NCI-H1417 treated with DMSO at 0.1 percent for 48 hours (cell line): ENCODE data around the gene TRAF4.

Experiments
- DNase-seq: peaks from one replicate; lab custom pipeline; 2025; lab: John Stamatoyannopoulos, UW

Gene TRAF4

GRCh38 chr17:28743243-28744103 is at the start of gene TRAF4:
TRAF4 (plus strand) TSS chr17:28744011; CDS start chr17:28744113, 102 bp downstream.
- DNase-seq: peak; percentile 39

DNA sequence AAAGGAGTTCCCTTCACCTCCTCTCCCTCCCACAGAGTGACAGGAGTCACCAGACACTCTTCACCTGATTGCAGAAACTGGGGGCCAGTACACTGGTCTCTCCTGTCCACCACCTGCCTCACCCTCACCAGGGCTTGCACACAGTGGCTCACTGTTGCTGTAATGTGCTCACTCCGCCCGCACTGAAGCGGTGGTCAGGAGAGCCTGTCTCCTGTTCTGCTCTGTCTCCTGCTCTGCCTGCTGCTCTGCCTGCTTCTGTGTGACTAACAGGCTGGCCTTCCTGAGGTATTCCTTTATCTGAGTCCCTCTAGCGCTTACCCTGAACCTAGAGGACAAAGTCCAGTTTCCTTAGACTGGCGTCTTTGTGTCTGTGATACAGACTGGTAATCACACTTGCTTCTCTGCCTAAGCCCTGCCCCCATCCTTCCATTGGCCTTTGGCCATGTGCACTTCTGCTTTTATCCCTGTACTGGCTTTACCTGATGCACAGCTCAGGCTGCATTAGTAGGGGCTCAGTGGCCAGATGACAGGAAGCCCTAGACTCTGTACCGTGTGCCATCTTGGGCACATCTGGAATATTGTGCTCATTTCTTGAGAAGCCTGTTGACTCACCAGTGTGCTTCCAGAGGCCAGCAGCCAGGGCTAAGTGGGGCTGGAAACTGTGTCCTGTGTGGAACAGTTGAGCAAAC is 45.4 kb upstream of the TRAF4 start:
- DNase-seq: no peak

DNA sequence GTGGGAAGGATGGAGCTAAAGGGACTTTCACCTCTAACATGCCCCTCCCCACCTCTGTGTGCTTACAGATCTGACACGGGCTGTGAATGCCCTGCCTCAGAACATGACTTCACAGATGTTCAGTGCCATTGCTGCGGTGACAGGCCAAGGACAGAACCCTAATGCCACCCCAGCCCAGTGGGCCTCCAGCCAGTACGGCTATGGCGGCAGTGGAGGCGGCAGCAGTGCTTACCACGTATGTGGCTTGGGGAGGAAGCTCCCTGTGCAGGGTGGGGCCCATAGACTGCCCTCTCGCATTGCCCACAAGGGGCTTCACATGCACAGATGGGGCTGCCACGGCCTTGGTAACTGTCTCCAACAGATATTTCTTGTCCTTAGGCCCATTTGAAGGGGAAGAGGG is 43.5 kb upstream of the TRAF4 start:
- DNase-seq: no peak

GRCh38 chr17:28700830-28701492 is 42.9 kb upstream of the TRAF4 start:
- no peak for DNase-seq

DNA sequence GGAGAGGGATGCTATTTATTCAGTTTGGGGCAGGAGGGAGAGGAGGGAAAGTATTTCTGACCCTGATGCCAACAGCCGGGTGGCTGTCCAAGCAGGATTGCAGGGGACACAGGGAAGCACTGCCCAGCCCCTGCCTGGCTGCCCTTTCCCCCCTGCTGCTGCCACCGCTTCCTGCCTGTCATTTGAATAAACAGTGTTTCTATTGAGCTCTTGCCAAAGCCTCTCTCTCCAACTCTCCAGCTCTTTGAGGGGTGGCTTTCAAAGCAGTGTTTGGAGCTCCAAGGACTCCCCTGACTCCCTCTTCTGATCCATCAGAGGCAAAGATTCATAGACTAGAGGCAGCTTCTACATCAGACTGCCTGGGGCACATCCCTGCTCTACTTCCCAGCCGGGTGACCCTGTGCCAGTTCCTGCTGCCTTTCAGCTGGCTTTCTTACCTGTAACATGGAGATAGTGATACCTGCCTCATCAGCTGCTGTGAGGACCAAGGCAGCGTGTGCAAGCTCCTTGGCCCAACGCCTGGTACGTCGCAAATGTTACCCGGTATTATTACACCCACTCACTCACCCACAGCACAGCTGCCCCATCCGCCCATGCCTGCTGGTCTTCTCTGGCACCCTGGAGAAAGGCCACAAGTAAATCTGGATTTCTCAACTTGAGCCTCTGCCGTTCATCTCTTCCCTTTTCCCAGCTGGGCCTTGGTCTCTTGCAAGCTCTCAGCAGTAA is 41.6 kb upstream of the TRAF4 start:
- DNase-seq: no peak

GRCh38 chr17:28702752-28703150 is 41.1 kb upstream of the TRAF4 start:
- DNase-seq: no peak

DNA sequence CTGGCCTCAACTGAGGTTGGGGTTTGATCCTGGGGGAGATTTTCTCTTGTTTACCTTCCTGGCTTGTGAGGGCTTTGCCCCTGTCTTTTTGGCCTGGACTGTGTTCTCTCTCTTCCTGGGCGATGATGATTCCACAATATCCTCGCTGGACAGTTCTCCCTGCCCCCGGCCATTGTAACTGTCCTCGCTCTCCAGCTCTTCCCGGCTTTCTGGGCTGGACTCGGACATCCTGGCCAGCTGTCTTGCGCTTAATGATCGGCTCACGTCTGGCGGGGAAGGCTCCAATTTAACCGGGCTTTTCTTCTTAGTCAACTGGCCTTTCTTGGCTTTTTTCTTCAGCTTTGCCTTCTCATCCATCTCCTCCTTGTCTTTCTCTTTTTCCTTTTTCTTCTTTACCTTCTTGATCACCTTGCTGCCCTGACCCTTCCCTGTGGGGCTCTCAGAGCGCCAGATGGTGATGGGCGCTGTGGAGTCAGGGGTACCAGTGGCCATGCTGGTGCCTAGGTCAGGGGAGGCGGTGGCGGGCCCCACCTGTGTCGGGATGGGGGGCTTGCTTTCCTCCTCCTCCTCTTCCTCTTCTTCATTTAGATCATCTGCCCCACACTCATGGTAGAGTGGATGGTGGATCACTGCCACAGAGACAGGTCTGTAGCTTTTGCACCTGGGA is 40.1 kb upstream of the TRAF4 start:
- no peak for DNase-seq

DNA sequence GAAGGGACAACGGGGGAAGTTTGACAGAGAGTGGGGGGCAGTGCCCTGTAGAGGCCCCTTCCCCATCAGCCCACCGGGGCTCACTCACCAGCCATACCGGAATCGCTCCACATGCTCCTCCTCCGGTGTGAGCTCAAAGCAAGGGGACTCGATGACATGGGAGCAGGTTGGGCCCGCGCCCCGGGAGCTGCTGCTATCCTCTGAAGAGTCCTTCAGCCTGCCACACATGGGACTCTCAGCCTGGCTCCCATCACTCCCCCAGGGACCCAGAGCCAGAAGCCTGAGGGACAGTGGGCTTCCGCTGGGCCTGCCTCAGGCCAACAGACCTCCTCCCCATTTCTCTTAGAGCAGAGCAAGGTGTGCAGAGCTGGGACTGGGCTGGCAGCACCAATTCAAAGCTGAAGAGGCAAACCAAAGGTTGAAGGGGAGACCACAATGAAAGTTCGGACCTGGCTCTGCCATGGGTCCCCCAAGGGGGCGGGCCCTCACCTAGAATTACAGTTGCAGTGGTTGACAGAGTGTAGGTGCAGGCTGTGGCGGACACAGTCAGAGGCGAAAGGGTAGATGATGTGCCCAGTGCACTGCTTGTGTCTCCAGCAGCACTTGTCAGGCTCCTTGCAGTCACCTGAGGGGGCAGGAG is 39.5 kb upstream of the TRAF4 start:
- DNase-seq: no peak

GRCh38 chr17:28705074-28705659 is 38.6 kb upstream of the TRAF4 start:
- DNase-seq: no peak

DNA sequence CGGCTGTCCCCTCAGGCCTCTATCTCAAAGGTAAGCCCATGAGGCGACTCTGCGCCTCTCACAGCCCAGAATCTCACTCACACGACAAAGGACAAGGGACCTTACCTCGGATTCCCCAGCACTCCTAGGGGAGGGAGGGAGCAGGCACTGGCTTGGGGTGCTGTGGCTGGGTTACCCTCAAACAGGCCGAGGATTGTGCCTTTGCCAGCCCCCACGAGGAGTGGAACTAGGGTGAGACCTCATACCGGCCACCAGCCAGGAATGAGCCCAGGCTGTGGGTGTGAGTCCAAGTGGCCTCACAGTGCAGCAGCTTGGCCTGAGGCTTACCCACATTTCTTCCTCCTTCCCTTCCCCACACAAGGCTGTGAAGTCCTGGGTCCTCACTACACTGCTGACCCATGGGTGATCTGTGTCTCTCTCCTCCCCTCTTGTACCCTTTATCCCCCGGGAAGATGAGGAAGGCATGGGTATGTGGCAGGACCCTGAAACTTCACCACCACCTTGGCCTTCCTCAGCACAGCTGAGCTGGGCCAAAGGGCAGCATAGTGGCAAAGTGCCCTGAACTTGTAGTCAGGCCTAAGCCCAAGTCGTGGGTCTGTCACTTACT is 38.0 kb upstream of the TRAF4 start:
- DNase-seq: no peak

DNA sequence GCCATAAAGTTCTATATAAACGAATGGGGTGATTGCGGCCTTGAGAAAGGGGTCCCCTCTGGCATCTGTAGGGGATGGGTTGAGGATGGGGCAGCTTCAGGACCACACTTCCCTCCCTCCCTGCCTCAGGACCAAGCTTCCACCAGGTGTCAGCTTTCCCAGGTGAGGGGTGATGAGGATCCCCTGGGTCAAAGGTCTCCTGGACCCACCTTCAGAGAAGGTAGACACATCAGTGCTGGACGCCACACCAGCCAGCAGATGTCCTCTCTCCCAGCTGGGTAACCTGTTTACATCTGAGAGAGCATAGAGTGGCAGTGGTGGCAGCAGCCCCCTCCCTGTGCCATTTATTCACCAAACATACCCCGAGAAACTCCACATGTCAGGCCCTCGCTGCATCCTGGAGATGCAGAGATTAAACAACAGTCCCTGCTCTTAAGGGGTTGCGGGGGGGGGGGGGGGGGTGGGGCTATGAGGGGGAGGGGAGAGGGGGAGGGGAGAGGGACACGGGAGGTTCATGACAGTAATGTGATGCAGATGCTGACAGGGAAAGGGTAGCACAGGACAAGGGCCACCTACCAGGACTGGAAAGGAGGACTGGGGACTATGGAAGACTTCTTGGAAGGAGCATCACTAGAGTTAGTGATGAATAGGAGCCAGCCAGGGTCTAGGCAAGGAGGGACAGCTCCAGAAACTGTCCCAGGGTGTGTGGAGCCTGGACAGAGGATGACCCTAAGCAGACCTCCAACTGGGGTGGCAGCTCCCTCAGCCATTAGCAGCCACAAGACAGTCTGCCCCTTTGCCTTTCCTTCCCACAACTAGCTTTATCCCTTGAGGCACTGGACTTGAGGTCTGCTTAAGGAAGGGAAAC is 37.1 kb upstream of the TRAF4 start:
- no peak for DNase-seq

DNA sequence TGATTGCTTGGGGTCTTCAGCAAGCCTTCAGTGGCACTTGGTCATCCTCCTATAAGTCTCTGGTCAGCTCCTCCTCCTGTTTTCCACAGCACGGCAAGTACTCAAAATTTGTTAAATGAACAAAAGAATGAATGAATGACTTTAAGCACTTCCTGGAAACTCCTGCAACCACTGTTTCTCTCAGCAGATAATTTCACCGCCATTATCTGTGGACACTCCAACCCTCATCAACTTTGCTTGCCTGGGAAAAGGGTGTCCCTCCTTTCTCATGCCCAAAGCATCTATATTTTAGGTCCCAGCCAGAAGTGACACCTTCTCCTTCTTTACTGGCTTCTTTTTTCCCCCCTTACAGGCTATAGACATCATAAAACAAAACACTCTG is 36.5 kb upstream of the TRAF4 start:
- no peak for DNase-seq

- peak; percentile 68 for DNase-seq
Observed at GRCh38 chr17:28710861-28711722, 32.7 kb upstream of the TRAF4 start.

DNA sequence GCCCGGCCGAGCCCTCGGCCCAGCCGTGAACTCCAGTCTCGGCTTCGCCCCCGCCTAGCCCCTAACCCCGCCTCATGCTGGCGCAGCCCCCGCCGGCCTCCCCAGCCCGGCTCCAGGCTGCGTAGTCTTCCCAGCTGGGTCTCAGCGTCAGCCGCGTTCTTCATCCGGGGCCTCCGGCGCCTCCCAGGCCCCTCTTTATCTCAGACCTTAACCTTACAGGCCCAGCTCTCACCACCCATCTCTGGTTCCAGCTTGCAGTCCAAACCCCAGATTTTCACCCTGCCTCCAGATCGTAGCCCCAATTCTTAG is 32.1 kb upstream of the TRAF4 start, which contains the start of gene PROCA1:
Gene PROCA1, minus strand, starts transcription at position 166 of the 309 bp plus-strand sequence. CDS start 228 bp downstream, outside the sequence.
- DNase-seq: no peak

GRCh38 chr17:28712032-28712704 is 31.6 kb upstream of the TRAF4 start:
- DNase-seq: no peak

DNA sequence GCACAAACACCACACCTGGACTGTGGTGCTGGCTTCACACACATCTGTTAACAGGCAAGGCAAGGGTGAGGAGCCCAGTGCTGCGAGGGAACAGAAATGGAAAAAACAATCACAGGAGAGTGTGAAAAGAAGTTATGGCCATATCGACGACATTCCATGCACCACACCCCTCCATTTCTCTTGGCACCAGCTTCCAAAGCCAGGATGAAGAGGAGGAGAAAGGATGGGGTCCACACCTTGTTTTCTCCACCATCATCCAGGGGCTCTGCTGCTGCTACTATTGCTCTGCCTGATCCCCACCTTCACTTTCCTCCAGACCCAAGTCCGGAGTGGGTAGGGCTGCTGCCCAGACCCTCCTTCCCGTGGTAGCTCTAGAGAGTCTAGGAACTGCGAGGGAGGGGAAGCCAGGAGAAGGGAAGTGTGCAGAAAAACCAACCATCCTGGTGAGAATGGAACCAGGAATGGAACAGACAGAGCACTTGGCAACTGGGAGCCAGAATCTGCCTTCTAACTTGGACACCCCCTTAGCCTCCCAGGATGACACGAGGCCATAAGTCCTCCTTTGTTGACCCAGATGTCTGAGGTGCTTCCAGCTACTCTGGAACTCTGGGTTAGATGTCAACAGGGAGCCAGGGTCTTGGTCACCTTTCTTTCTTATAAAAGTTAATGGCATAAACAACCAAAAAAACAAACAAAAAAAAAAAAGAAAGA is 31.0 kb upstream of the TRAF4 start:
- DNase-seq: no peak

DNA sequence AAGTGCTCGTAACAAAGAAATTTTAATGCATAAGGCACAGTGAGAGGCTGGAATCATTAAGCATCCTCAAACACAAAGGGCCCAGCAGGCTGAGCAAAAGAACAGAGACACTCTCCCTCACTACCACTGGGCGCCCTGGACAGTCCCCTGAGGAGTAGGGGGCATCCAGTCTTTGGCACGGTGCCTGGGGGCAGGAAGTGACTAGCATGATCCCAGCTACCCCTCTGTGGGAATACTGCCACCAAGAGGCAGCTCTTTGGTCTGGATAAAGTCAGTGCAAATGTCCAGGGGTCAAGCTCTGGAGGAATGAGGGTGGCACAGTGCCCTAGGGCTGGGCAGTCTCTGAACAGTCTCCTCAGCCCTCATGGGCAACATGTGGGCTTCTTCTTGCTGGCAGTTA is 29.5 kb upstream of the TRAF4 start:
- DNase-seq: no peak
